Measurements from ENCODE around the gene TAF4.

DNA sequence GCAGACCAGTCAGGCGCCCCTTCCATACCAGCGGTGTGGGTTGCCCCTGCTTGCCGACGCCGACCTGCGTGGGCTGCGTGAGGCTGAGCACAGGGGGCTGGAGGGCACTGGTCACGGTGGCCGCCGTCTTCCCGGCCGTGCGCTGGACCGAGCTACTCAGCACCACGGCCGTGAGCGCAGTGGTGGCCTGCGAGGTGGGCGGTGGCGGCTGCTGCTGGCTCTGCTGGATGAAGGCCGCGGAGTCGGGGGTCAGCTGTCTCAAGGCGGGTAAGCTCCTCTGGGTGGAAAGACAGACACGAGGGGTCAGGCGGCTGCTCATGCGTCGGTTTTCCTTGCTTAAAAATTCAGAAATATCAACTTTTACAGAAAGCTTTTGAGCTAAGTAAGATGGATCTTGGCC, 59.2 kb downstream of the TAF4 start:
- TF ChIP-seq, protein P1, sequence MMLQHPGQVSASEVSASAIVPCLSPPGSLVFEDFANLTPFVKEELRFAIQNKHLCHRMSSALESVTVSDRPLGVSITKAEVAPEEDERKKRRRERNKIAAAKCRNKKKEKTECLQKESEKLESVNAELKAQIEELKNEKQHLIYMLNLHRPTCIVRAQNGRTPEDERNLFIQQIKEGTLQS (CRISPR knock-in tag; IDR thresholded peaks at IDR 0.05), result no peak
- TF ChIP-seq CTCF (CRISPR knock-in tag; IDR thresholded peaks at IDR 0.05) (no peak), ARNTL (CRISPR knock-in tag; IDR thresholded peaks at IDR 0.05) (no peak)
- TF ChIP-seq, protein P2, sequence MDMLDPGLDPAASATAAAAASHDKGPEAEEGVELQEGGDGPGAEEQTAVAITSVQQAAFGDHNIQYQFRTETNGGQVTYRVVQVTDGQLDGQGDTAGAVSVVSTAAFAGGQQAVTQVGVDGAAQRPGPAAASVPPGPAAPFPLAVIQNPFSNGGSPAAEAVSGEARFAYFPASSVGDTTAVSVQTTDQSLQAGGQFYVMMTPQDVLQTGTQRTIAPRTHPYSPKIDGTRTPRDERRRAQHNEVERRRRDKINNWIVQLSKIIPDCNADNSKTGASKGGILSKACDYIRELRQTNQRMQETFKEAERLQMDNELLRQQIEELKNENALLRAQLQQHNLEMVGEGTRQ (IDR thresholded peaks at IDR 0.05; ENCODE audit: low read depth, low read length), result no peak
- TF ChIP-seq, protein P2 (CRISPR knock-in tag; IDR thresholded peaks at IDR 0.05; ENCODE audit: borderline replicate concordance), result no peak

All from HepG2 (cell line).